Panc1 (cell line): ENCODE data around the gene CGNL1. TPM values are rescaled to one million over a fixed set of nuclear protein-coding genes. Genes with fewer than 3 reads are reported as not detected.

Experiments
- ATAC-seq: fragments of 200-7000 bp; cut with Tn5 transposase; 2 replicates; pipeline ENCODE4 v1.9.1; 2020; ENCODE audit warnings: mild to moderate bottlenecking, moderate library complexity
- BruUV-seq: library from RNA; stranded (reverse); fragments of 400-500 nt; replicated peaks from 2 replicates; lab custom pipeline; 2021; lab: Mats Ljungman, UMichigan
- CTCF ChIA-PET: fragments of 300-600 bp; sonication (Branson Sonifier 250); formaldehyde crosslinking; loops from one replicate; lab custom pipeline; 2022; ENCODE audit warnings: antibody characterized with exemption; lab: Charles Lee
- POLR2A ChIA-PET: fragments of 300-600 bp; sonication (Branson Sonifier 250); formaldehyde crosslinking; loops from one replicate; lab custom pipeline; 2022; ENCODE audit warnings: antibody characterized with exemption; lab: Charles Lee
- DNase-seq: peaks from one replicate; pipeline ENCODE4 v3.0.0-alpha.2; 2010; ENCODE audit warnings: low read depth, low spot score
- H3K27ac ChIP-seq: 2 replicates; pipeline ENCODE4 v1.5.1; 2011; ENCODE audit warnings: mild to moderate bottlenecking, low read length, inconsistent platforms
- H3K27me3 ChIP-seq: fragments of 200-500 bp; sonication (Bioruptor generic); 2 replicates; pipeline ENCODE4 v1.6.0; 2014; ENCODE audit warnings: low read length, inconsistent platforms; ENCODE audit not compliant: control insufficient read depth, insufficient read depth
- H3K36me3 ChIP-seq: fragments of 200-500 bp; sonication (Bioruptor generic); 2 replicates; pipeline ENCODE4 v1.5.1; 2014; ENCODE audit warnings: inconsistent platforms, mild to moderate bottlenecking, low read length, moderate library complexity; ENCODE audit not compliant: control insufficient read depth, insufficient read depth
- H3K4me1 ChIP-seq: 2 replicates; pipeline ENCODE4 v1.5.1; 2011; ENCODE audit warnings: inconsistent platforms, mild to moderate bottlenecking, low read length, moderate library complexity; ENCODE audit not compliant: control insufficient read depth, insufficient read depth
- H3K4me3 ChIP-seq, 2 experiments: 2 replicates each; pipeline ENCODE4 v1.5.1; 2011 to 2012; ENCODE audit warnings: low read depth in 2 of 2, low read length in 2 of 2, mild to moderate bottlenecking in 2 of 2, inconsistent platforms in 1 of 2, moderate library complexity in 1 of 2
- H3K9me3 ChIP-seq: fragments of 200-500 bp; sonication (Bioruptor generic); 2 replicates; pipeline ENCODE4 v1.5.1; 2014; ENCODE audit warnings: low read depth, mild to moderate bottlenecking, inconsistent platforms, low read length, moderate library complexity; ENCODE audit not compliant: control insufficient read depth, insufficient read depth
- CTCF ChIP-seq: fragments of 450-650 bp; IDR thresholded peaks from 2 replicates; pipeline ENCODE4 v1.5.1; 2017; ENCODE audit warnings: mild to moderate bottlenecking
- POLR2AphosphoS5 ChIP-seq: IDR thresholded peaks from 2 replicates; pipeline ENCODE4 v1.6.1; 2012; ENCODE audit warnings: mild to moderate bottlenecking, low read depth, low read length, moderate library complexity
- REST ChIP-seq, 2 experiments: IDR thresholded peaks; 2 replicates each; pipeline ENCODE4 v1.6.1; 2011 to 2012; ENCODE audit warnings: low read depth in 2 of 2, control low read depth in 1 of 2, low read length in 1 of 2, mild to moderate bottlenecking in 1 of 2, moderate library complexity in 1 of 2; ENCODE audit not compliant: insufficient read depth in 1 of 2
- SIN3A ChIP-seq: IDR thresholded peaks from 2 replicates; pipeline ENCODE4 v1.6.1; 2012; ENCODE audit warnings: low read depth, mild to moderate bottlenecking, low read length, moderate library complexity, borderline replicate concordance; ENCODE audit not compliant: insufficient read depth
- TCF7L2 ChIP-seq: IDR thresholded peaks from 2 replicates; pipeline ENCODE4 v1.6.1; 2011; ENCODE audit warnings: mild to moderate bottlenecking, low read depth, low read length, inconsistent platforms
- in situ Hi-C: cut with HindIII; loops from 2 replicates; pipeline ENCODE4 v1.10.0; 2016; ENCODE audit warnings: low sequenced_read_pairs, low pct_unique_long_range_greater_than_20kb
- intact Hi-C: fragments of 100-400 bp; cut with micrococcal nuclease; formaldehyde crosslinking; loops from one replicate; pipeline ENCODE4 v1.10.0; 2022; ENCODE audit not compliant: unreplicated experiment
- total RNA-seq: library from RNA; stranded (reverse); gene quantifications from one replicate; pipeline ENCODE4 v1.2.1, GENCODE V29; 2021; ENCODE audit not compliant: unreplicated experiment

The CGNL1 gene
- total RNA-seq, 1 experiment from 2014 or later = 3.5 TPM

- intact Hi-C loops (no loop called here), in situ Hi-C loops (no loop called here)
- Histone ChIP-seq H3K4me1 (no peaks in the 10 kb centered on the region), H3K9me3 (no peaks in the 10 kb centered on the region), H3K36me3 (no peaks in the 10 kb centered on the region), H3K27me3 (0 out of 2 replicates have a peak, but pooled peaks cover 3% of the 10 kb centered on the region), H3K27ac (no peak overlapping the region), H3K4me3 (no peak overlapping the region)
- ATAC-seq (no peak), DNase-seq (no peak)
- ChIA-PET POLR2A (no interaction called here), CTCF (no interaction called here)
- no peak for TF ChIP-seq POLR2AphosphoS5
- no peak for TF ChIP-seq TCF7L2
- TF ChIP-seq REST (IDR thresholded peaks at IDR 0.05; ENCODE audit: insufficient read depth in 1 of 2, low read depth in 2 of 2, low read length in 1 of 2) = no peak
- TF ChIP-seq SIN3A = no peak
- no peak for TF ChIP-seq CTCF
- BruUV-seq = no TSS peak
Measured at GRCh38 chr15:57328479-57328878, 47.8 kb upstream of the CGNL1 start.

- no TSS peak for BruUV-seq
- intact Hi-C loops = no loop called here
- ChIA-PET POLR2A (no interaction called here), CTCF (no interaction called here)
- 0 out of 2 replicates have a peak, but pooled peaks cover 3% of the 10 kb centered on the region for H3K27me3 ChIP-seq
- H3K4me3 ChIP-seq = no peak overlapping the region
- ATAC-seq = no peak
- no peaks in the 10 kb centered on the region for H3K9me3 ChIP-seq
- TF ChIP-seq SIN3A (no peak), TCF7L2 (no peak), CTCF (no peak), REST (IDR thresholded peaks at IDR 0.05; ENCODE audit: insufficient read depth in 1 of 2, low read depth in 2 of 2, low read length in 1 of 2) (no peak), POLR2AphosphoS5 (no peak)
- H3K27ac ChIP-seq = no peak overlapping the region
- in situ Hi-C loops = no loop called here
- H3K4me1 ChIP-seq = no peaks in the 10 kb centered on the region
- H3K36me3 ChIP-seq = no peaks in the 10 kb centered on the region
- DNase-seq = no peak
Measured at GRCh38 chr15:57328897-57329296, 47.4 kb upstream of the CGNL1 start.
